Body of pancreas (tissue), 4 donors: ENCODE results near the gene EPHB2.

Experiments
- CTCF ChIP-seq, 7 experiments: fragments of 450-650 bp in 4 of 7; fragments of 200-600 bp in 3 of 7; sonication (generic) in 3 of 7; IDR thresholded peaks; one replicate each; pipeline ENCODE4 v1.5.1; 2016 to 2019; ENCODE audit warnings: antibody characterized with exemption in 7 of 7
- POLR2A ChIP-seq, 3 donors: fragments of 450-650 bp; IDR thresholded peaks; one replicate each; pipeline ENCODE4 v1.6.1; 2016; ENCODE audit warnings: antibody characterized with exemption in 3 of 3, mild to moderate bottlenecking in 2 of 3

- TF ChIP-seq CTCF (IDR thresholded peaks at IDR 0.05) (no peak), POLR2A (IDR thresholded peaks at IDR 0.05) (no peak)
Measured at GRCh38 chr1:22914156-22914555, 203.5 kb downstream of the EPHB2 start.
